Islet of Langerhans (tissue), 1 donor: Measurements from ENCODE around the gene TMEM140.

ENCODE experiments used
- FAIRE-seq: peaks from one replicate; lab custom pipeline; 2011; peaks lifted over from hg19 to GRCh38; lab: Jason Lieb, UNC

The TMEM140 gene

DNA sequence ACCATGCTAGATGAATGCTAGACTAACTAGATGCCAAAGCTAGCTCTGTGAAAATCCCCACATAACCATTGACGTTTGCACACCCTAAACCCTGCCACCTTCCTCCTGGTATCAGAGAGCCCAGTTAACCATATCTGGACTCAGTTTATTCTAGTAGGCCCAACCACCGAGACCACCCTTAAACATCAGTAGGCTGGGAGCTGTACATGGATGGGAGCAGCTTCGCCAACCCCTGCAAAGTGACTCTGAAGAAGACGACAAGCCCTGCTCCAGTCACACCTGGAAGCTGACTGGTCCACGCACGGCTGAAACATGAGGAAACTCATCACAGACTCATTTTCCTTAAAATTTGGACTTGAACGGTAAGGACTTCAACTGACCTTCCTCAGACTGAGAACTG is 27.1 kb downstream of the TMEM140 start:
- no peak for FAIRE-seq

DNA sequence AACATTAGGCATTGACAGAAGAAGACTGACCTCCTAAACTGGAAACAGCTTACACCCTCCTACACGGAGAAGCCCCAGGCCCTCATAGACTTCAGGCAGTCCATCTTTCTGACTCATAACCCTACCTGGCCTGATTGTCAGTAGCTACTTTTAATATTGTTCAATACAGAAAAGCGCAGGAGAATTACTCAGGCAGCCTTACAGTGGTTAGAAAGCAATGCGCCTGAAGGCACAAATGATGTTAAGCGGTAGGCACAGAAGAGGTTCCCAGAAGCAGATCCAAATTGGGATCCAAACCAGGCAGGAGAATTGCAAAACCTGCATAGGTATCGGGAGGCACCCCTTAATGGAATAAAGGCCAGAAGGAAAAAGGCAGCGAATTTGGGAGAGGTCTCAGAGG is 28.1 kb downstream of the TMEM140 start:
- FAIRE-seq: no peak

- no peak for FAIRE-seq
These were observed 29.3 kb downstream of the TMEM140 start for GRCh38 chr7:135177028-135177696.

- FAIRE-seq: no peak
These were observed 30.5 kb downstream of the TMEM140 start for GRCh38 chr7:135178364-135178763.

DNA sequence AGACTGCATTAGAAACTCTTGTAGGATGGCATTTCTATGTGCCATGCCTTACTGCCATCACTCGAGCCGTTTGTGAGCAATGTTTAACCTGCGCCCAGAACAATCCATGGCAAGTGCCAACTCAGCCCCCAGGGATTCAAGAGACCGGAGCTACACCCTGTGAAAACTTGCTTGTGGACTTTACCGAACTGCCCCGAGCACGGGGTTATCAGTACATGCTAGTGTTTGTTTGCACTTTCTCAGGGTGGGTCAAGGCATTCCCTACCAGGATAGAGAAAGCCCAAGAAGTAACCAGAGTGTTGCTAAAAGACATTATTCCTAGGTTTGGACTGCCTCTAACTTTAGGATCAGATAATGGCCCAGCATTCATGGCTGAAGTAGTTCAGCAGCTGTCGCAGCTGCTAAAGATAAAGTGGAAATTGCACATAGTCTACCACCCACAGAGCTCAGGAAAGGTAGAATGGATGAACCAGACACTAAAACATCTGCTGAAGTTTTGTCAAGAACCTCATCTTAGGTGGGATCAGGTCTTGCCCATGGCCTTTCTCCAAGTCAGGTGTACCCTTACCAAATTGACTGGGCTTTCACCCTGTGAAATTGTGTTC is 31.6 kb downstream of the TMEM140 start:
- no peak for FAIRE-seq

GRCh38 chr7:135180122-135180521 is 32.2 kb downstream of the TMEM140 start:
- FAIRE-seq: no peak

DNA sequence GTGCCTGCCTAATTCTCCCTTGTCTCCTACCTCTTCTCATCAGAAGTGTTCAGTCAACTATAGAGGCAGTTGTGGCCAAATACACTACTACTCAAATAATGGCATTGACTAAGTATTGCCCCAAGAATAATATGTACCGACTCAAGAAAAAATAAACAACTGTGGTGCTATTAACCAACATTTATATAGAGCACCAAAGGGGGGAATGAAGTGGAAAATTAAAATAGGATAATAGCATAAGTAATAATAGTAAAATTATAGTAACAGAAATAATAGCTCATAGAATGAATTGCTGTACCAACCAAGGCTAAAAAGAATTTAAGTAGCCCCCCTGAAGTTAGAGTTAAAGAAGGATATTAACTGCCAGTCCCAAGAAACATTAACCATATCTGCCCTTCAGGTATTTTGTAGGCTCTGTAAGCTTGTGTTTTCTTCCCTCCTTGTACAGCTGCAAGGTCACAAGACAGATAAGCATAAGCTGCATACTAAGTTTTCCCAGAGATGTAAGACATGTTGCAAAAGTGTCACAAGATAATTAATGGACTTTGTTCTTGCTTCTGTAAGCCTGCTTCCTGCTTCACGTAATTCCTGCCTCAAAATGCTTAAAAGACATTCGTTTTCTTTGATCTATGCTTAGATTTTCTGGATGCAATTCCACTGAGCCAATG is 33.5 kb downstream of the TMEM140 start:
- FAIRE-seq: no peak

DNA sequence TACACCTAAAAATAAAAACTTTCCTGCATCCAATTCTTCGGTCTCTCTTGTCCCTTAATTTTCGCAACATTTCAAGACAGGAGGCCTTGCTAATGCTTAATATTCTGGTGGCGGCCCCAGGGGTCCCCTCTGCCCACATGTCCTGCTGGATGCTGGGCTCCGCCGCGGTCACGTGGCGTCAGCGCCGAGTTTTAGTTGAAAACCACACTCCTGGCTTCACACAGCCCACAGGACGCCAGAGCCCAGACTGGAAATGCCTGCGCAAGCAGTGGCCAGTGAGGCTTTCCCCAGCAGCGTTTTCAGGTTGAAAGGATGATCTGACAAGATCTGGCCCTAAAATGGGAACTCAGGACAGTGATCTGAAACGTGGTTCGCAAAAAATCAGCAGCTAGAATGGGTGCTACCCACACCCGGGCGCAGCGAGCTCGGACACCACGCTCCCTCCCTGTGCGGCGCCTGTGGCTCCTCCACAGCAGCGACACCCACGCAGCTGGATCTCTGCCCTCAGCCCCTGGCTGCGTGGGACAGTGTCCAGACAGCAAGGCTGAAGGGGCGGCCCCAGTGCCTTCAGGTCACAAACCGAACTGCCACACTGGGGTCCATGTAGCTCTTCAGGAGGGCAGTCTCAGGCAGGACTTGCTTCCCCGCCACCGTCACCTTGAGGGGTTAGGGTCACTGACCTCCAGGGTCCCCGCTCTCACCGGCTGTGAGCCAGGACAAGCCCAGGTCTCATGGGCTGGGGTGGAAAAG is 34.2 kb downstream of the TMEM140 start:
- no peak for FAIRE-seq

- no peak for FAIRE-seq
These were observed 35.6 kb downstream of the TMEM140 start for GRCh38 chr7:135183478-135183877.

DNA sequence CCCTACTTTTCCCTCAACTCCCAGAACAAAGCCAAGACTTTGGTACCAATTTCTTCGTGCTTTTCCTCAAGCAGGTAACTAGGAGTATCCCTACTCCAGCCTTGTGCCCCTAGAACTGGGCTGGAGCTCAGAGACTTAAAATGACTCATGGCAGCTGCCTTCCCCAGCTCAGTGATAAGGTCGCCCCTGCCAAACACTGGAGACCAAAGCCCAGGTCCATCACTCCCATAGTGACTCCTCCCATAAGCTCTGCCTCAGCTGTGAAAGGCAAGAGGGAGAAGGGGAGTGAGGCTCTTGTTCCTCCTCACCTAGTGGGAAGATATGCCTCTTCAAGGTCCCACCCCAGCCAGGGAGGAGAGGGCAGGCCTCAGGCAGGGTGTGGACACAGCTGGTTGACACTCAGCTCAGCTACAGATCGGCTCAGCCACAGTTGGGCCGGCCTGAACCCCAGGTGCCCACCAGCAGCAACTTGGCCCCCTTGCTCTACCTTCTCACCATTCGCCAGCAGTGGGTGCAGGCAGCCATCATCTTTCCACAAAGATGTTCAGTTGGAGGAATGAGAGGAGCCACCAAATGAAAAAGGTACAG is 36.5 kb downstream of the TMEM140 start:
- FAIRE-seq: no peak

DNA sequence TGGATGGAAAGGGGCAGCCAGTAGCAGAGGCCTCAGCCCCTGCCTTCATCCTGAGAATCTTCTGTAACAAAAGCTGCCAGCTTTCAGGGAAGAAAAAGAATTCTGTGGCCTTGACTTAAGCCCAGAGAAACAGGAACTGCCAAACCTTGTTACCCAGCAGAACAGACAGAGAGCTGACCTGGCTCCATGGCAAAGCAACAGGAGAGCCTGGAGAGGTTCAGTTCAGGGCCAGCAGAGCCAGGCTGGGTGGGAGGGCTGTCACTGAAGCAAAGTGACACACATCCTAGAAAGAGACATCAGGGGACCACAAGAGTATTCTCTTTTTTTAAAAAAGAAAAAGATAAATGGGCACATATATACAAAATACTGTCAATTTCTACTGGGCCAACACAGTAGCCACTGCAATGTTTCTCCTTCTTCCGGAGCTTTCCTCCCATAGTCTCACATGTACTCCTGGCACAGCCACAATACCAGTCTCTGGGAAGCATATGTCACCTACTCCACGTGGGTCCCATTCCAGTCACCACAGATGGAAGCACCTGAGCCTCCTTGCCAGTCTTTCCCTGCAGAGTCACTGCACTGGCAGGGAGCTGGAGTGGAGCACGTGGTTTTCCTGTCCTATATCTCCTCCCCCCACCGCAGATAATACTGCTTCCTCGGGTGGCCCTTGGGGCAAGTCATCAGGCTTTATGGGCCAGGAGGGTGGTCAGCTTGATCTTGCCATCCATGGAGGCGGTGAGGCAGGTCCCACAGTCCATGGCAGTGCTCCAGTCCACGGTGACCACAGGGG is 37.8 kb downstream of the TMEM140 start:
- no peak for FAIRE-seq

DNA sequence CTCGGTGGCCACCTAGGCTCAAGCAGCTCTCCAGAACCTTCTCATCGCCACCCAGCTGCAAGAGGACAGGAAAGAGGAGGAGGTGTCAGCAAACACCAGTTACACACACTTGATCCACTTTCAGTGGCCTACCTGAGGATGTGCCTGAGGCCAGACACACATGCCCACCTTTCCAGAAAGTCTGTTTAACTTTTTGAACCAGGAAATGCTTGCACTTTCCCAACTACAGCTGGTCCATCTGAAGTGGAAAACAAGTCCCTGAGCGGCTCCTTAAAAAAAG is 38.3 kb downstream of the TMEM140 start:
- no peak for FAIRE-seq

DNA sequence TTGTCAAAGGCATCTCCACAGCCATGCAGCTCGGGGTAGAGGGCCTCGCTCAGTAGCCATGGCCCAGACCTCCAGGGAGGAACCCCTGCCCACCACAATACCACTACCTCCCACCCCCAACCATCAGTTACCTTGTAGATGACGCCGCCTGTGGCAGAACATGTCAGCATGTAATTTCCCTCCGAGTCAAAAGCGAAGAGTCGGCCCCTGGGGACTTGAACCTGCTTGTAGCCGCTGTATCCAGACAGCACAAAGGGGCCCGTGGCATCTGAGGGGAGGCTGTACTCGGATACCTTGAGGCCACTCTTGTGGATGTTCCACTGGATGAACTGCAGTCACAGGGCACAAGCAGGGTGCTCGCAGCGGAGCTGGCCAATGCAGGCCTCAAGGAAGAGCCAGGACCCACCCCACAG is 39.0 kb downstream of the TMEM140 start:
- no peak for FAIRE-seq

- FAIRE-seq: no peak
These were observed 40.6 kb downstream of the TMEM140 start for GRCh38 chr7:135188298-135188984.

DNA sequence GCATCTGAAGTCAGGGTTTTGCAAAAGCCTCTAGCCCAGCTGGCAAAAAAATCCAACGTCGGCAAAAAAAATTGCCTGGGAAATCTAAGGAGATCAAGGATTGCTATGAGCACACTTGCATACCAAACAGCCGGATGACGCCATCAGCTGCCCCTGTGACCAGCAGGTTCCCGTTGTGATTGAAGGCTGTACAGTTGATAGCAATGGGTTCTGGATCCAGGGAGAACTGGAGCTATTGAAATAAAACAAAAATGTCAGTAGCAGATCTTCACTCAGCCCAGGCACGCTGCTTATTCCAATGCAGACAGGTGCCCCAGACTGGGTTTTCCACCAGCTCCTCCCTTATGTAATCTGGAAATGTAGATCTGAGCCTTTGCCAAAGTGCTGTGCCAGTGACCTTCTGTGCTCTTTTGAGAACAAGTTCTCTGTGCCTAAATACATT is 41.4 kb downstream of the TMEM140 start:
- FAIRE-seq: no peak

DNA sequence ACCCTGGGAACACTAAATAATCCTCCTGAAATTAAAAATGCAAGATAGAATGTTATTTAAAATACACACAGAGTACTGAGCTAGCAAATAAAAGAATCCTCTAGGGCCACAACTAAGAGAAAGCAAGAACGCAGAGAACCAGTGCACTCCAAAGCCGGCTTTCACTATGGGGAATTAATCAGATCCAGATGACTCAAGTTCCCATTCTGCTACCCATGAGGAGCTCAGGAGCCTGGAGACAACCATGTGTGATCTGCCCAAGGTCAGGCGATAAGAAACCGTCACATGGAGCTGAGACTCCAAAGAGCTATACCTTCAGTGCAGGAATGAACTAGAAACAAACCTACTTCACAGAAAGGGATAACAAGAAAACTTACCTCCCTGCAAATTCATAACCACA is 42.1 kb downstream of the TMEM140 start:
- FAIRE-seq: no peak

DNA sequence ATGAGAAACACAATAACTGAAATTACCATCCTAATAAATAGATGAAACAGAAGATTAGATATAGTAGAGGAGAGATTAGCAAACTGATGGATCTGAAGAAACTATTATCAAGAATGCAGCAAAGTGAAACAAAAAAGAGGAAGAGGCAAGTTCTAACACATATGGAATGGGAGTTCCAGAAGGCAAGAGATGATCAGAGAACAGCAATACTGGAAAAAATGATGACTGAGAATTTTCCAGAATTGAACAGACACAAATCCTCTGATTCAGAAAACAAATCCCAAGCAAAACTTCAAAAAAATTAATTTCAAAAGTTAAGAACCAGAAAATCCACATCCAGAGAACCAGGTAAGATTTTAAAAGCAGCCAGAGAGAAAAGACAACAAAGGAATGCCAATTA is 42.8 kb downstream of the TMEM140 start:
- no peak for FAIRE-seq

DNA sequence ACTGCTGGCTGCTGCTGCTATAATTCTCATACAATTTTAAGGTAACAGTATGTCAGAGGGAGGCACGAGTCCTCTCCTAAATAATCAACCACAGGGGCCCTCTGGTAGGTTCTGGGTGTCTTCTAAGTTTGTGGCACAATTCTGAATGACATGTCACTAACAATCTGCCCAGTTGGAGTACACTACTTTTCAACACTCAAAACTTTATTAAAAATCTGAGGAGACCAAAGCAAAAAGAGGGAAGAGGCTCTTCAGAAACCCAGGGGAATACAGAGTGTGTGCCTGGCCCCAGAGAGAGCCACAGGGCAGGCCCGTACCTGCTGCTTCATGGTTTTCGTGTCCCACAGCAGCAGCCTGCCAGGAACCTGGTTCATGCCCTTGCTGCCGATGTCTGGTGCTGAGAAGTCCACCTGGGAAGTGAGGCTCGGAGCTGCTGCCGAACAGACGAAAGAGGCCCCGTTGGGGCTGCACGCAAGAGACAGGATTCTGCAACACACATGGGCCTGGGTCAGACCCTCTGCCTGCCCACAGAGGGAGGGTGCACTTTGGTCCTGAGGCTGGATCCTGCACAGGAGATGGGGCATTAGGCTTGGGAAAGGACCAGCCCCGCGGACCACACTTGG is 45.2 kb downstream of the TMEM140 start:
- FAIRE-seq: no peak

DNA sequence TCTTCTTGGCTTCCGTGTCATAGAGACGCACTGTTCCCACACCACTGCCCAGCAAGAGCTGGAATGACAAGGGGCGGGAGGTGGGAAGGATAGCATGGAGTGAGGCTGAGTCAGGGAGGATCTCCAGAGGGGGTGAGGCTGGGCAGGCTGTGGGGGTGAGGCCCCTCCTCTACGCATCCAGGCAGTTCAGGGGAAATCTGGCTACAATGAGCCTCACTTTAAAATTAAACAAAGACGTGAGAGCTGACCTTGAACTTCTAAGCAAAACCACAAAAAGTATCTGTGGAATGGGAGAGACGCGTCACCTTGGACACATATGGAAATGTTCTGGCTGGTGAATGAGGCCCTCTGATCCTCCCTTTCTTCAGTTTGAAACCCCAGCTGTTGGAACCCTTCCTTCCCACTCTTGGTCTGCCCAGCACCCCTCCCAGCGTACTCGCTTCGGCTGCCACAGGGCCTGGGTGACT is 45.8 kb downstream of the TMEM140 start:
- no peak for FAIRE-seq

DNA sequence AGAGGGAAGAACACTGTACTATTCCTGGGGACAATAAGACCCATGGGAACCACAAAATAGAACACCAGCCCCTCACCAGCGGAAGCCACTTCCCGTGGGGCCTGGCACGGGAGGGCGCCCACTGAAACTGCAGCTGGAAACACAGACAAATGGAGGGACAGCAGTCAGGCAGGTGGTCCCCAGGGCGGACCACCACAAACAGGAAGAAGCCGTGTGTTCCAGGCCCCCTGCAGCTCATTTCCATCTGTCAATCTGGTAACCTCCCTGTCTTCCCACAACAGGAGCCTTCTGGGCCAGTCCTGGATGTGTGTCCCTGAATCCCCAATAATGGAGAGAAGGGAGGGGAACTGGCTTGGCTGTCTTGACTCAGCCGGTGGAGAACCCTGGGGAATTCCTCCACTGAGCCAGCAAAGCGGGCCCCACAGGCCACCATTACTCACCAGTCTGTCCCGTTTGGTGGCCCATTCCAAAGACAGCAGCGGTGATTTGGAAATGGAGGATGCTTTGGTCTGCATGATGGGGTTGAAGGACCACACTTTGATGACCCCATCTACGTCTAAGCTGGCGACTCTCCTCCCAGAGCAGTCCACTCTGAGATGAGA is 46.7 kb downstream of the TMEM140 start:
- FAIRE-seq: no peak
